HG02642 (cell line): ENCODE results near the gene MDP1.
"Not testable (repeated sequence)": the region's sequence is repeated elsewhere in the genome, so short reads cannot be mapped to it uniquely, and the experiment has no call there.

Experiments used
- ATAC-seq: cut with Tn5 transposase; IDR thresholded peaks from one replicate; pipeline ENCODE4 v1.9.1; 2021; ENCODE audit warnings: mild to moderate bottlenecking; ENCODE audit not compliant: unreplicated experiment, poor library complexity

MDP1 gene

DNA sequence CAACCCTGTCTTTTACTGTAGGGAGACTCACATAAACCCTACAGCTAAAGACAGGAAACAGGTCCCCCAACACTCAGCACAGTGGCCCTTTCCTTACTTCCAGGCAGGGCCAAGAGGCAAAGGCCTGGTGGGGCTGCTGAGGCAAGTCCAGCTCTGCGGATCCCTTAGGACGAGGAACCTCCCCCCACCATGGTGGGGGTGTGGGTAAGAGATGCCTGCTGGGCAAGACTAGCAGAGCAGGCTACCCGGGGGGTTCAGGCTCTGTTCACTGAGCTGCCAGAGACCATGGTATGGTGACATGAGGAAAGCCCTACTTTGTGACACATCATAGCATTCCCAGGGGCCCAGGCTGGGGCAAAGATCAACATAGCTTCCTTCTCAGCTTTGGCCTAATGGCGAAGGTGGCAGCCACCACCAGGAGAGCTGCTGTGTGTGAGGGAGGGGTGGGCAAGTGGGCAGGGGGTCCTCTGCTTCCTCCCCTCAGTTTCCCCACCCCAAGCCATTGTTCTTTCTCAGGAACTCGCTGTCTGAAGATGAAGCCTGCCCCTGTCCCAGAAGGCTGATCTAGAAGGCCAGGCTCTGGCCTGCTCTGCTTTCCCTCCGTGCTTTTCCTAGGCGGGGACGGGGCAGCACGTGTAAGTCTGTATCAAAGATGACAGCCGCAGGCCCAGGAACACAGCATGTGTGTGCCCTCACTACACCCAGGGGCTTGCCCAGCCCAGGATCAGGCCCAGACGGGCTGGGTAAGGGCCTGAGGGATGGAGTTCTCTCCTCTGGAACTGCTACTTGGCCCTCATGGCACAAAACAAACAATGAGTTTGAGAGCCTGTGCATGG is 36.6 kb upstream of the MDP1 start:
- ATAC-seq = no peak

GRCh38 chr14:24251880-24252288 is 36.0 kb upstream of the MDP1 start:
- ATAC-seq = no peak

- ATAC-seq = no peak
Measured at GRCh38 chr14:24250354-24250753, 34.5 kb upstream of the MDP1 start.

DNA sequence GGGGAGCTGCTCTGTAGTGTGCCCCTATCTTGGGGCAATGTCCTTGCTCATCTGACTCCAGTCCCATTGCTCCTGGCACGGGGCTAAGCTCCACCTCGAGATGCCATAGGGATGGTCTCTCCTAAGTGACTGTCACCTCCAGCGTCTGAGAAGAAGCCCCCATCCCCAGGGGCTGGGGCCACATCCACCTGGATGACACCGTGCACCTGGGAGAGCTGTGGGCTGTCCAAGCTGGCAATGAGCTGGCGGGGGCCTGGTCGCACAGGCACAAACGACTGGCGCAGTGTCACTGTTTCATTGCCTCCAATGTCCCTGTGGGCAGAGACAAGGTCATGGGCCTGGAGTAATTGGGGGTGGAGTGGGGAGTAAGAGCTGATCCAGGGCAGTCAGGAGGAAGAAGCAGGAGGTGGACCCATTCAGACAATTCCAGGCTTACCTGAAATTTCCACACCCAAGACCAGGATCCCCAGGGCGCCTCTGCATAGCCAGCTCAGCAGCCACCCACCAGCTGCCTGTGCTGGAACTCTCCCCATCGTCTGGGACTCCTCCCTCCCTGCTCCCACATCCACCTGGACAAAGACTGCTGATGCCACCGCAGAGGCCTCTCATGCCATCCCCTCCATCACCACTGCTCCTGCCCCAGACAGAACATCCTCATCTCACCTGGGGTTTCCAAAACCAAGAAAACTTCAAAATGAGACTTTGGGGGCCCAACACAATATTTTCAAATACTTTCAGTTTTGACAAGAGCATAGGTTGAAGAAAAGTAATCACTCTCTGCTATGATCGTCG is 33.6 kb upstream of the MDP1 start:
- no peak for ATAC-seq

DNA sequence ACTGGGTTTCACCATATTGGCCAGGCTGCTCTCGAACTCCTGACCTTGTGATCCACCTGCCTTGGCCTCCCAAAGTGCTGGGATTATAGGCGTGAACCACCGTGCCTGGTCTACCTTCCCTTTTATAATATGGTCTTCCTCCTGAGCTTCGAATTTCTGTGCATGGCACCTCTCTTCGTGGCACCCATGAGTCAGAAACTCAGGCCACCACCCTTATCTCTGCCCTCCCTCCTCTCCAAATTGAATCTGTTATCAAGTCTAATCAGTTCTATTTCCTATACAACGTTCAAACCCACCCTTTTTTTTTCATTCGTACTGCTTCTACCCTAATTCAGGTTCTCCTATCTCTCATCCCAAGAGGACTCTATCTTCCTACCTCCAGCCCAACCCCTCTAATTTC is 31.6 kb upstream of the MDP1 start:
- ATAC-seq = no peak

GRCh38 chr14:24246765-24247212 is 30.9 kb upstream of the MDP1 start:
- no peak for ATAC-seq

- not testable (repeated sequence) for ATAC-seq
Measured at GRCh38 chr14:24245350-24245749, 29.5 kb upstream of the MDP1 start.

- ATAC-seq = no peak
Measured at GRCh38 chr14:24243336-24243836, 27.5 kb upstream of the MDP1 start.

DNA sequence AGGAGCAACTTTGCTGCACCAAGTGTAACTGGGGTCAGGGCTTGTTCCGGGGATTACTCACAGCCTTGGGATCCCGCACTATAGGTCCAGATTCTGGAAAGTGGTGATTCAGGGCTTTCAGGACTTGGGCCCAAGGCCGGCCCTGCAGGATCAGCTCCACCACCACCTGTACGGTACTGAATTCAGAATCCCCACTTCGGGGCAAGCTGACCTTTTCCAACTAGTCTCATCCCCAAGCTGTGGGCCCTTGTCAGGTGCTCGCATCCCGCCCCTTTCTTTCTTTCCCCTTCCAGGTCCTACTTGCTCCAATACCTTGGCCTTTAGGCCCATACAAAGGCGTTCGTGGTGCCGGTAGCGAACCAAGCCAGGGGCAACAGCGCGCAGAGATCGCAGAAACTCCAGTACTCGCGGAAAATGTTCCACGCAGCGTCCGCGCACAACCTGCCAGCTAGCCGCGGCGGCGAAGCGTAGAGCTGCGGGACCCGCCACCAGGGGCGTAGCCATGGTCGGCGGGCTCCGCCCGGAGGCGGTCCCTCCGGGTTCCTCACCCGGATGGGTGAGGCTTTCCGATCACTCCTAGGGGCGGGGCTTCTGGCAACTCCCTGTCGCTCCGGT is 26.1 kb upstream of the MDP1 start:
- peak; percentile 82 for ATAC-seq

GRCh38 chr14:24240110-24240918 is 24.4 kb upstream of the MDP1 start:
- no peak for ATAC-seq

- ATAC-seq = no peak
Measured at GRCh38 chr14:24238527-24239037, 22.7 kb upstream of the MDP1 start.

DNA sequence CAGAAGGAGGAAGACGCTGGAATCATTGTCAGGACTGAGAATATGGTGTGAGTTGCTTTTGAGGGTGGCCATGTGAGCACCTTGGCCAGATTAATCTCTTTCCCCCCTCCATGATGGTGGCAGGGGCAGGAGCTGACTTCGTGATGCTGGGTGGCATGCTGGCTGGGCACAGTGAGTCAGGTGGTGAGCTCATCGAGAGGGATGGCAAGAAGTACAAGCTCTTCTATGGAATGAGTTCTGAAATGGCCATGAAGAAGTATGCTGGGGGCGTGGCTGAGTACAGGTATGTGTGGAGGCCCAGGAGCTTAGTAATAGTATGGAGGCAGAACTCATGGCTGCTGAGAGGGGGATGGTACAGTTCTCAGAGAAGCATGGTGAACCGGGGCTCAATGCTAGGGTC is 22.3 kb upstream of the MDP1 start:
- no peak for ATAC-seq

GRCh38 chr14:24237463-24237955 is 21.6 kb upstream of the MDP1 start:
- ATAC-seq = no peak

GRCh38 chr14:24236689-24237462 is 21.0 kb upstream of the MDP1 start:
- ATAC-seq = no peak

- ATAC-seq = no peak
Measured at GRCh38 chr14:24235804-24236688, 20.2 kb upstream of the MDP1 start.

GRCh38 chr14:24234095-24235005 is 18.5 kb upstream of the MDP1 start:
- no peak for ATAC-seq

DNA sequence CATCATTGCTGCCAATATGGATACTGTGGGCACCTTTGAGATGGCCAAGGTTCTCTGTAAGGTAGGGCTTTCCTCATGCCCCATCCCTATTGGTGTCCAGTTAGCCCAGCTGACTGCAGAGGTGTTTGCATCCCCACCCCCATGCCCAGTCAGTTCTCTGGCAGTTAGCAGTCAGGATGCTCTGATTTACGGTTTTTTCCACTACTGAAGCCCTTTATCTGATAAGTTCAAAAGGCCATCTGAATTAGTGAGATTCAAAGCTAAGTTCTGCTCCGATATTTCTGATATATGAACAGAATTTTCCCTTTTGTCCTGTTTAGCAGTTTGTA is 17.6 kb upstream of the MDP1 start:
- ATAC-seq = no peak
